ENCODE measurements around the gene GPR33.
"Not testable (repeated sequence)": the region's sequence is repeated elsewhere in the genome, so short reads cannot be mapped to it uniquely, and the experiment has no call there.

GPR33 gene, protein sequence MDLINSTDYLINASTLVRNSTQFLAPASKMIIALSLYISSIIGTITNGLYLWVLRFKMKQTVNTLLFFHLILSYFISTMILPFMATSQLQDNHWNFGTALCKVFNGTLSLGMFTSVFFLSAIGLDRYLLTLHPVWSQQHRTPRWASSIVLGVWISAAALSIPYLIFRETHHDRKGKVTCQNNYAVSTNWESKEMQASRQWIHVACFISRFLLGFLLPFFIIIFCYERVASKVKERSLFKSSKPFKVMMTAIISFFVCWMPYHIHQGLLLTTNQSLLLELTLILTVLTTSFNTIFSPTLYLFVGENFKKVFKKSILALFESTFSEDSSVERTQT

GRCh38 chr14:31487886-31488285 lies at the start of gene GPR33:
GPR33 (minus strand) TSS chr14:31488039; CDS start chr14:31483965, 4,074 bp downstream.
- no peak for DNase-seq

- DNase-seq = no peak
These were observed 48.5 kb upstream of the GPR33 start for GRCh38 chr14:31536201-31536960.

- DNase-seq = no peak
These were observed 42.3 kb upstream of the GPR33 start for GRCh38 chr14:31530136-31530535.

- no peak for DNase-seq
These were observed 41.2 kb upstream of the GPR33 start for GRCh38 chr14:31529053-31529452.

GRCh38 chr14:31527546-31527945 lies 39.7 kb upstream of the GPR33 start:
- no peak for DNase-seq

GRCh38 chr14:31527087-31527486 lies 39.2 kb upstream of the GPR33 start:
- DNase-seq = no peak

- no peak for DNase-seq
These were observed 23.0 kb upstream of the GPR33 start for GRCh38 chr14:31510855-31511254.

GRCh38 chr14:31510222-31510621 lies 22.4 kb upstream of the GPR33 start:
- no peak for DNase-seq

- no peak for DNase-seq
These were observed 20.3 kb upstream of the GPR33 start for GRCh38 chr14:31508135-31508534.

- DNase-seq = no peak
These were observed 17.6 kb upstream of the GPR33 start for GRCh38 chr14:31505411-31505810.

- no peak for DNase-seq
These were observed 14.0 kb upstream of the GPR33 start for GRCh38 chr14:31501870-31502269.

DNA sequence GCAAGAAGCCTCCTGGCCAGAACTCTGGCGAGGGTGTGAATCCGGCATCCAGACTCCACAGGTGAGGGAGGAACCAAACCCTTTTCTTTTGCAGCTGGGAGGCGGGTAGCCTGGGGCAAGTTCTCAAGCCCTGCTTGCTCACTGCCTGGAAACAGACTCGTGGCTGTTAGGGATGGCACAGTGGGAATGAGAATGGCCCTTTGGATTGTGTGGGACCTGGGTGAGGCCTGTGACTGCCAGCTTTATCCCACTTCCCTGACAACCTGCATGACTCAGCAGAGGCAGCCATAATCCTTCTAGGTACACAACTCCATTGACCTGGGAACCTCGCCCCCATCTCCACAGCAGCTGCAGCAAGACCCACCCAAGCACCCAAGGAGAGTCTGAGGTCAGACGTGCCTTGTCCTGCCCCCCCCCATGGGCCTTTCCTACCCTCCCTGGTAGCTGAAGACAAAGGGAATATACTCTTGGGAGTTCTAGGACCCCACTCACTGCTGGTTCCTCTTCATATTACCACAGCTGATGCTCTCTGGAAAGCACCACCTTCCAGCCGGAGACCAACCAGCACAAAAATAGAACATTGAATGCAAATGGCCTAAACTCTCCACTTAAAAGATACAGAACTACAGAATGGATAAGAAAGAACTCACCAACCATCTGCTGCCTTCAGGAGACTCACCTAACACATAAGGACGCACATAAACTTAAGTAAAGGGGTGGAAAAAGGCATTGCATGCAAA lies 5.1 kb upstream of the GPR33 start:
- no peak for DNase-seq

- no peak for DNase-seq
These were observed 1.9 kb upstream of the GPR33 start for GRCh38 chr14:31489691-31490090.

DNA sequence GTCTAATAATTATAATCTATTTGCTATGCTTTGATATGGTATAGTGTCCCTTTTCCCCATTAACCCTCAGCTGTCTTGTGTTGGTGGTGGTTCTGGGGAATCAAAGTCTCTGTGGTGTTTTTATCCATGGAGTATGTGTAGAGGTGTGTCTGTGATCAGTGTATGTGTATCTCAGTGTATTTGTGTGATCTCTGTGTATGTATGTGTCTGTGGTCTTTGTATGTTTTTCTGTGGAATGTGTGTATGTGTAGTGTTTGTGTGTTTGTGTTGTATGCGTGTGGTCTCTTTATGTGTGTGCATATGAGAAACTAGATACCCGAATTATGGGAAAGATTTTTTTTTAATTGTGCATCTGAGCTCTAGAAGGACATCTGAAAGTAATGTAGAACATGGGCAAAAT lies 1.1 kb downstream of the GPR33 start:
- DNase-seq = no peak

GRCh38 chr14:31484754-31485153 lies 3.1 kb downstream of the GPR33 start:
- no peak for DNase-seq

DNA sequence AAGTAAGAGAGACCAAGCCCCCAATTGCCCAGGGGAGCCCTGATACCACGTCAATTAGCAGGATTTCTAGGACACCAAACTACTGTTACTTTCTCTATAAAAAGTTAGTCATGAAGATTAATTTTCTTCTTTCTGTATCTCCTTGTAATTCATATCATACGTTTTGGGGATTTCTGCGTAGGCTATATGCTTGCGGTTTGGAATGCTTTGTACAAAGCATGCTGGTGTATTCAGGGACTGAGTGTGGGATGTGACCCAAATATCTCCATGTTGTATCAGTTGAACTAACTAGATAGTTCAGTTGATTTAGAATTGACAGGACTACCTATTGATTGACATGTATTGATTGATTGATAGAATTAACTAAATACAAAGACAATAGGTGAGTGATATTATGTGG lies 7.7 kb downstream of the GPR33 start:
- no peak for DNase-seq

DNA sequence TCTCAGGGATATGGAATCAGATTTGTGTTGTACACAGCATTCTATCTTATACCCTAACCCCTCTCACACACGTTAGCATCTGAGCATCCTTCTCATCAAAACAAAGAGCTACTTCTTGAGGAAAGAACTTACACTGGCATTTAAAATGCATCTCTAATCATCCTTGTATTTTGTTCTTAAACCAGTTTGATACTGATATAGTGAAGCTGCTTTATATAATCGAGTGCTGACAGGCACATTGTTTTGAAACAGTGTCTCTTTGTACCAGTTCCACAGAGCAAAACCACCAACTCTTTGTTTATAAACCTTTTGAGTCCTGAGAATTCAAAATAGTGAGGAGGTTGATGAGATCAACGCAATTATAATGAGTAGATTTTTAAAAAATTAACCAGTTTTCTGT lies 8.8 kb downstream of the GPR33 start:
- no peak for DNase-seq

GRCh38 chr14:31477248-31477647 lies 10.6 kb downstream of the GPR33 start:
- no peak for DNase-seq

GRCh38 chr14:31476131-31476866 lies 11.5 kb downstream of the GPR33 start:
- no peak for DNase-seq

- no peak for DNase-seq
These were observed 21.3 kb downstream of the GPR33 start for GRCh38 chr14:31466554-31466953.

DNA sequence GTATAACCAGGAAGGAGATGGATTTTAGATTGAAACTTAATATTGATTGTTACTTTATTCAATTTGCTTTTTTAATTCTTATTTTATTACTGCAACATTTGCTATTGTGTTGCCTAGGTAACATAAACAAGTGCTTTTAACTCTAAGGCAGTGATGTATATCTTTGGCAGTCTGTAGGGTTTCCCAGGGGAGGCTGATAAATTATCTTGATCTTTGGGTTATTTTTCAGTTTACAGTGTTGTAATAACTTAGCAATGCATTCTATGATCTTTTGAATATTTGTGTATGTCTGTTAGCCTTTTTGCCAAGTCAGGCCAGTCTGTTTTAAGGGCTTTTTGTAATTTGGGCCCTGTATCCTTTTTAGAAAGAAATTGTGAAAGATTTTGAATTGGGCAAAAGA lies 22.7 kb downstream of the GPR33 start:
- no peak for DNase-seq

GRCh38 chr14:31462450-31462849 lies 25.4 kb downstream of the GPR33 start:
- DNase-seq = not testable (repeated sequence)

DNA sequence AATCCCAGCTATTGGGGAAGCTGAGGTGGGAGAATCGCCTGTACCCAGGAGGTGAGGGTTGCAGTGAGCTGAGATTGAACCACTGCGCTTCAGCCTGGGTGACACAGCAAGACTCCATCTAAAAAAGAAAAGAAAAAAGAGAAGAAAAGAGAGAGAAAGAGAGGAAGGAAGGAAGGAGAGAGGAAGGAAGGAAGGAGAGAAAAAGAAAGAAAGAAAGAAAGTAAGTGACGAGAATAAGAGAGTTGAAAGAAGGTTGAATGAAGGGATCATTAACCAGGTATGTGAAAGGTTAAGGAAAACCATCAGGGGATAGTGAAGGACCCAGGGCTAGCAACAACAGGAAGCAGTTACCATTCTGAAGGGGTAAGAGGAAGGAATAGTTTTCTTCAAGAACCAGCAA lies 26.3 kb downstream of the GPR33 start:
- no peak for DNase-seq

All from 8988T (cell line).